Endothelial cell of umbilical vein (primary cell): ENCODE measurements around the gene HCLS1. TPM values are rescaled to one million over a fixed set of nuclear protein-coding genes. Genes with fewer than 3 reads are reported as not detected.

Experiments
- BruUV-seq: library from RNA; stranded (reverse); fragments of 400-500 nt; replicated peaks from 2 replicates; lab custom pipeline; 2021; lab: Mats Ljungman, UMichigan
- CTCF ChIA-PET: fragments of 300-600, 350-600 bp; sonication (Branson Sonifier 250); formaldehyde crosslinking; loops from one replicate; lab custom pipeline; 2021; ENCODE audit warnings: antibody characterized with exemption, inconsistent platforms; lab: Charles Lee
- POLR2A ChIA-PET: fragments of 300-600, 350-600 bp; sonication (Branson Sonifier 250); formaldehyde crosslinking; loops from one replicate; lab custom pipeline; 2021; ENCODE audit warnings: antibody characterized with exemption, inconsistent platforms; lab: Charles Lee
- DNase-seq: peaks from one replicate; pipeline ENCODE4 v3.0.0-alpha.2; 2011; ENCODE audit warnings: low read depth, low spot score
- FAIRE-seq: peaks from 2 replicates; lab custom pipeline; 2011; peaks lifted over from hg19 to GRCh38; lab: Jason Lieb, UNC
- H2AFZ ChIP-seq: 2 replicates; pipeline ENCODE4 v1.6.0; 2012; ENCODE audit warnings: low read depth, low read length, control low read depth, inconsistent platforms
- H3K27ac ChIP-seq: 2 replicates; pipeline ENCODE4 v1.5.1; 2011; ENCODE audit warnings: low read depth, mild to moderate bottlenecking, control low read depth, low read length, moderate library complexity; ENCODE audit not compliant: insufficient read depth
- H3K27me3 ChIP-seq, 2 experiments: 2 replicates each; pipeline versions ENCODE4 v1.6.0 to v1.6.1; 2011; ENCODE audit warnings: low read length in 2 of 2, mixed read lengths in 1 of 2; ENCODE audit not compliant: control insufficient read depth in 2 of 2, insufficient read depth in 2 of 2
- H3K36me3 ChIP-seq, 2 experiments: 2 replicates in 1 of 2; 3 replicates in 1 of 2; pipeline ENCODE4 v1.5.1; 2011; ENCODE audit warnings: low read length in 2 of 2, mild to moderate bottlenecking in 1 of 2, moderate library complexity in 1 of 2; ENCODE audit not compliant: control insufficient read depth in 2 of 2, insufficient read depth in 2 of 2; ENCODE audit errors: extremely low read depth in 1 of 2
- H3K4me1 ChIP-seq: 3 replicates; pipeline ENCODE4 v1.5.1; 2011; ENCODE audit warnings: mild to moderate bottlenecking, low read length; ENCODE audit not compliant: control insufficient read depth, insufficient read depth; ENCODE audit errors: extremely low read depth
- H3K4me2 ChIP-seq: 2 replicates; pipeline ENCODE4 v1.6.1; 2011; ENCODE audit warnings: low read length, control low read depth, mixed read lengths; ENCODE audit not compliant: insufficient read depth
- H3K4me3 ChIP-seq, 3 experiments: fragments of 200-600 bp in 1 of 3; sonication (generic), shearing (Covaris generic) in 1 of 3; replicated peaks in 1 of 3; 2 replicates each; pipeline ENCODE4 v1.5.1; 2011 to 2016; ENCODE audit warnings: control low read depth in 3 of 3, low read length in 3 of 3, mild to moderate bottlenecking in 2 of 3, inconsistent platforms in 1 of 3, low read depth in 1 of 3, moderate library complexity in 1 of 3; ENCODE audit not compliant: insufficient read depth in 1 of 3
- H3K79me2 ChIP-seq: 2 replicates; pipeline ENCODE4 v1.6.0; 2012; ENCODE audit warnings: low read length, inconsistent platforms; ENCODE audit not compliant: control insufficient read depth, insufficient read depth
- H3K9ac ChIP-seq: replicated peaks from 2 replicates; pipeline ENCODE3; 2011; ENCODE audit warnings: low read length, control low read depth; ENCODE audit not compliant: insufficient read depth; ENCODE audit errors: extremely low read depth
- H3K9me1 ChIP-seq: replicated peaks from 3 replicates; pipeline ENCODE4 v1.6.0; 2011; ENCODE audit warnings: mild to moderate bottlenecking, low read length; ENCODE audit not compliant: control insufficient read depth, insufficient read depth; ENCODE audit errors: extremely low read depth
- H3K9me3 ChIP-seq: replicated peaks from 2 replicates; pipeline ENCODE4 v1.5.1; 2012; ENCODE audit warnings: low read length, inconsistent platforms; ENCODE audit not compliant: control insufficient read depth, insufficient read depth
- H4K20me1 ChIP-seq: replicated peaks from 2 replicates; pipeline ENCODE3; 2011; ENCODE audit warnings: mild to moderate bottlenecking, low read length; ENCODE audit not compliant: control insufficient read depth, insufficient read depth; ENCODE audit errors: extremely low read depth
- CTCF ChIP-seq, 2 donors: IDR thresholded peaks; 1 replicate in 1 of 2; 2 replicates in 1 of 2; pipeline ENCODE4 v1.5.1; 2011; ENCODE audit warnings: low read length in 2 of 2, mild to moderate bottlenecking in 2 of 2, moderate library complexity in 2 of 2, control low read depth in 1 of 2, inconsistent platforms in 1 of 2, low read depth in 1 of 2; ENCODE audit not compliant: insufficient read depth in 1 of 2; ENCODE audit errors: extremely low read depth in 1 of 2
- EZH2 ChIP-seq: IDR thresholded peaks from 2 replicates; pipeline ENCODE4 v1.6.1; 2012; ENCODE audit warnings: borderline replicate concordance, low read depth, mild to moderate bottlenecking, moderate library complexity, low read length, inconsistent platforms; ENCODE audit not compliant: severe bottlenecking
- FOS ChIP-seq: IDR thresholded peaks from 2 replicates; pipeline ENCODE4 v1.6.1; 2011; ENCODE audit warnings: mild to moderate bottlenecking, low read length, moderate library complexity, borderline replicate concordance; ENCODE audit not compliant: insufficient read depth
- GATA2 ChIP-seq: IDR thresholded peaks from 2 replicates; pipeline ENCODE4 v1.7.0; 2011; ENCODE audit warnings: low read depth, mild to moderate bottlenecking, moderate library complexity, mixed read lengths, low read length; ENCODE audit not compliant: insufficient read length, insufficient read depth
- JUN ChIP-seq: IDR thresholded peaks from 2 replicates; pipeline ENCODE4 v1.6.1; 2011; ENCODE audit warnings: borderline replicate concordance, low read depth; ENCODE audit not compliant: insufficient read length, insufficient read depth
- MAX ChIP-seq: IDR thresholded peaks from 2 replicates; pipeline ENCODE4 v1.6.1; 2011; ENCODE audit not compliant: insufficient read depth, insufficient read length
- MYC ChIP-seq: IDR thresholded peaks from one replicate; pipeline ENCODE4 v1.6.1; 2011; ENCODE audit warnings: mild to moderate bottlenecking, low read depth, low read length
- POLR2A ChIP-seq: IDR thresholded peaks from 2 replicates; pipeline ENCODE4 v1.6.1; 2012; ENCODE audit warnings: low read depth, mild to moderate bottlenecking, control low read depth, low read length
- POLR2AphosphoS5 ChIP-seq: IDR thresholded peaks from 2 replicates; pipeline ENCODE4 v1.6.1; 2012; ENCODE audit warnings: low read depth, mild to moderate bottlenecking, control low read depth, low read length, moderate library complexity; ENCODE audit not compliant: insufficient read depth
- dilution Hi-C: fragments of 300-500 bp; cut with MboI; formaldehyde crosslinking; loops from one replicate; pipeline ENCODE4 v1.15.0; 2019; ENCODE audit warnings: low sequenced_read_pairs; ENCODE audit not compliant: extremely low pct_ligation_motif_present
- intact Hi-C: fragments of 100-400 bp; cut with micrococcal nuclease; formaldehyde crosslinking; loops from one replicate; pipeline ENCODE4 v1.10.0; 2022
- polyA plus RNA-seq, 4 experiments: library from polyadenylated mRNA; depleted of rRNA in 3 of 4; stranded (reverse) in 3 of 4; unstranded in 1 of 4; fragments of >200 nt; gene quantifications; 2 replicates each; pipeline versions ENCODE4 v1.2.1 to v1.2.3, GENCODE V29; 2011 to 2012; ENCODE audit warnings: missing spikeins in 1 of 4
- total RNA-seq: library from RNA; stranded (reverse); gene quantifications from 2 replicates; pipeline ENCODE4 v1.2.3, GENCODE V29; 2021

Gene HCLS1
- total and polyA plus RNA-seq, 2 donors (not counting 3 experiments of a cell fraction or from before 2014, with no cell fraction given): 51.9 to 63.5 TPM

GRCh38 chr3:121627622-121628021 lies 33.1 kb downstream of the HCLS1 start:
- no TSS peak for BruUV-seq
- no peak overlapping the region for H3K9ac ChIP-seq
- H4K20me1 ChIP-seq: no peaks in the 10 kb centered on the region
- H3K4me3 ChIP-seq: no peak overlapping the region
- TF ChIP-seq POLR2AphosphoS5 (no peak), GATA2 (no peak), MYC (no peak), EZH2 (no peak), JUN (no peak), CTCF (IDR thresholded peaks at IDR 0.05; ENCODE audit: extremely low read depth in 1 of 2, insufficient read depth in 1 of 2, low read depth in 1 of 2, low read length in 2 of 2) (no peak), MAX (no peak), FOS (no peak), POLR2A (no peak)
- intact Hi-C loops: no loop called here
- no peaks in the 10 kb centered on the region for H3K9me1 ChIP-seq
- CTCF ChIA-PET: no interaction called here
- FAIRE-seq: no peak
- POLR2A ChIA-PET: no interaction called here
- H3K4me1 ChIP-seq: no peaks in the 10 kb centered on the region
- H3K27me3 ChIP-seq: no peaks in the 10 kb centered on the region
- no peak overlapping the region for H3K27ac ChIP-seq
- dilution Hi-C loops: no loop called here
- no peak overlapping the region for H2AFZ ChIP-seq
- no peak for DNase-seq
- H3K9me3 ChIP-seq: no peaks in the 10 kb centered on the region
- peaks cover 0 to 2% of the 10 kb centered on the region in 2 experiments for H3K36me3 ChIP-seq
- no peak overlapping the region for H3K4me2 ChIP-seq
- H3K79me2 ChIP-seq: no peaks in the 10 kb centered on the region
